SK-N-SH (cell line): ENCODE measurements around the gene KCNN2. TPM values are rescaled to one million over a fixed set of nuclear protein-coding genes. Genes with fewer than 3 reads are reported as not detected.

Experiments used
- CTCF ChIA-PET: fragments of 300-600, 350-600 bp; formaldehyde crosslinking; extraction: SDS; loops from one replicate; lab custom pipeline; 2021; lab: Yijun Ruan, JAX
- POLR2A ChIA-PET: fragments of 350-600 bp; sonication (Branson Sonifier 250); formaldehyde crosslinking; extraction: SDS; loops from one replicate; lab custom pipeline; 2020; ENCODE audit warnings: antibody characterized with exemption, inconsistent platforms; lab: Yijun Ruan, JAX
- DNase-seq: peaks from one replicate; pipeline ENCODE4 v3.0.0; 2012
- H2AFZ ChIP-seq: fragments of 200-600 bp; sonication (generic); 2 replicates; pipeline ENCODE4 v1.8.1; 2016; ENCODE audit warnings: antibody characterized with exemption, mild to moderate bottlenecking, low read depth
- H3F3A ChIP-seq: fragments of 200-600 bp; sonication (generic); replicated peaks from 2 replicates; pipeline ENCODE3; 2016; ENCODE audit warnings: antibody characterized with exemption, mild to moderate bottlenecking; ENCODE audit not compliant: insufficient read depth
- H3K27ac ChIP-seq, 2 experiments: fragments of 200-500 bp in 1 of 2; fragments of 200-600 bp in 1 of 2; sonication (Bioruptor generic) in 1 of 2; sonication (generic), shearing (Covaris generic) in 1 of 2; 2 replicates each; pipeline versions ENCODE4 v1.5.1 to v1.6.1; 2014 to 2016; ENCODE audit warnings: low read depth in 2 of 2, inconsistent platforms in 1 of 2, low read length in 1 of 2, mild to moderate bottlenecking in 1 of 2, mixed read lengths in 1 of 2
- H3K27me3 ChIP-seq: fragments of 200-600 bp; sonication (generic), shearing (Covaris generic); 2 replicates; pipeline ENCODE4 v1.6.1; 2016; ENCODE audit warnings: mixed run types; ENCODE audit not compliant: insufficient read depth
- H3K36me3 ChIP-seq, 2 experiments: fragments of 200-500 bp in 1 of 2; fragments of 200-600 bp in 1 of 2; sonication (Bioruptor generic) in 1 of 2; sonication (generic) in 1 of 2; replicated peaks in 1 of 2; 2 replicates each; pipeline versions ENCODE3 to v1.5.1; 2014 to 2016; ENCODE audit warnings: low read length in 1 of 2, mild to moderate bottlenecking in 1 of 2; ENCODE audit not compliant: insufficient read depth in 2 of 2, control insufficient read depth in 1 of 2
- H3K4me1 ChIP-seq, 2 experiments: fragments of 200-500 bp in 1 of 2; fragments of 200-600 bp in 1 of 2; sonication (Bioruptor generic) in 1 of 2; sonication (generic), shearing (Covaris generic) in 1 of 2; 2 replicates each; pipeline versions ENCODE4 v1.5.1 to v1.6.1; 2014 to 2016; ENCODE audit warnings: low read depth in 1 of 2, low read length in 1 of 2, mixed run types in 1 of 2; ENCODE audit not compliant: insufficient read depth in 2 of 2, control insufficient read depth in 1 of 2
- H3K4me2 ChIP-seq: fragments of 200-600 bp; sonication (generic), shearing (Covaris generic); 2 replicates; pipeline ENCODE4 v1.6.1; 2017; ENCODE audit warnings: mixed run types
- H3K4me3 ChIP-seq, 2 experiments: fragments of 200-500 bp in 1 of 2; fragments of 200-600 bp in 1 of 2; sonication (Bioruptor generic) in 1 of 2; sonication (generic), shearing (Covaris generic) in 1 of 2; 2 replicates each; pipeline versions ENCODE4 v1.5.1 to v1.8.1; 2014 to 2016; ENCODE audit warnings: low read depth in 2 of 2, inconsistent platforms in 1 of 2, low read length in 1 of 2, mild to moderate bottlenecking in 1 of 2, mixed read lengths in 1 of 2, moderate library complexity in 1 of 2
- H3K79me2 ChIP-seq: fragments of 200-600 bp; sonication (generic); 2 replicates; pipeline ENCODE4 v1.8.1; 2017; ENCODE audit warnings: mild to moderate bottlenecking; ENCODE audit not compliant: insufficient read depth
- H3K9ac ChIP-seq: fragments of 200-600 bp; sonication (generic); 2 replicates; pipeline ENCODE4 v1.6.1; 2017; ENCODE audit warnings: mixed run types
- H3K9me2 ChIP-seq: fragments of 200-600 bp; sonication (generic); 2 replicates; pipeline ENCODE4 v1.6.1; 2017; ENCODE audit warnings: mixed run types
- H3K9me3 ChIP-seq: fragments of 200-600 bp; sonication (generic); 2 replicates; pipeline ENCODE4 v1.6.1; 2017; ENCODE audit warnings: mixed run types, mild to moderate bottlenecking, moderate library complexity
- H4K20me1 ChIP-seq: fragments of 200-600 bp; sonication (generic); 2 replicates; pipeline ENCODE4 v1.6.1; 2017; ENCODE audit warnings: mild to moderate bottlenecking, mixed run types; ENCODE audit not compliant: insufficient read depth
- CHD2 ChIP-seq: fragments of 150-350 bp; IDR thresholded peaks from 2 replicates; pipeline ENCODE4 v1.6.1; 2018; ENCODE audit warnings: low read length; ENCODE audit not compliant: partially characterized antibody
- EP300 ChIP-seq, 2 experiments: IDR thresholded peaks; 2 replicates each; pipeline versions ENCODE4 v1.4.0 to v1.6.1; 2012; ENCODE audit warnings: borderline replicate concordance in 1 of 2, low read depth in 1 of 2, low read length in 1 of 2
- EZH2phosphoT487 ChIP-seq: fragments of 200-600 bp; sonication (generic); IDR thresholded peaks from 2 replicates; pipeline ENCODE4 v1.6.1; 2017; ENCODE audit warnings: low read depth, mixed run types, mild to moderate bottlenecking, antibody characterized with exemption, moderate library complexity, borderline replicate concordance
- FOXJ3 ChIP-seq: sonication (generic); formaldehyde crosslinking; IDR thresholded peaks from 2 replicates; pipeline ENCODE4 v1.5.1; 2020; ENCODE audit warnings: mild to moderate bottlenecking, missing genetic modification reagents
- FOXM1 ChIP-seq: IDR thresholded peaks from 2 replicates; pipeline ENCODE4 v1.4.0; 2012; ENCODE audit warnings: low read depth, mild to moderate bottlenecking
- GATA2 ChIP-seq: sonication (generic); formaldehyde crosslinking; IDR thresholded peaks from 2 replicates; pipeline ENCODE4 v1.5.0; 2020; ENCODE audit warnings: mild to moderate bottlenecking, missing genetic modification reagents
- NFIC ChIP-seq: IDR thresholded peaks from 2 replicates; pipeline ENCODE4 v1.4.0; 2012; ENCODE audit warnings: borderline replicate concordance
- POLR2AphosphoS5 ChIP-seq: IDR thresholded peaks from 2 replicates; pipeline ENCODE4 v1.6.1; 2012; ENCODE audit warnings: low read depth, low read length
- RCOR1 ChIP-seq: fragments of 150-350 bp; IDR thresholded peaks from 2 replicates; pipeline ENCODE4 v1.6.1; 2017; ENCODE audit warnings: antibody characterized with exemption, low read length
- RXRA ChIP-seq: IDR thresholded peaks from 2 replicates; pipeline ENCODE4 v1.4.0; 2012; ENCODE audit warnings: low read depth, mild to moderate bottlenecking, borderline replicate concordance
- TAF1 ChIP-seq: IDR thresholded peaks from 2 replicates; pipeline ENCODE4 v1.6.1; 2012; ENCODE audit warnings: low read depth, mild to moderate bottlenecking, low read length, moderate library complexity, borderline replicate concordance
- TEAD4 ChIP-seq: IDR thresholded peaks from 2 replicates; pipeline ENCODE4 v1.4.0; 2012; ENCODE audit warnings: mild to moderate bottlenecking, borderline replicate concordance; ENCODE audit not compliant: insufficient read depth
- WGBS: methylation state at CpG from one replicate; pipeline ENCODE4 v1.1.6; 2017; ENCODE audit warnings: low lambda C conversion rate; 5-methylcytosine and 5-hydroxymethylcytosine counted together
- polyA plus RNA-seq, 3 experiments: library from polyadenylated mRNA; depleted of rRNA; stranded (reverse); fragments of >200 nt; gene quantifications; 2 replicates each; pipeline ENCODE4 v1.2.3, GENCODE V29; 2012
- TF ChIP-seq, protein P1 (sequence below): IDR thresholded peaks from 2 replicates; pipeline ENCODE4 v1.4.0; 2012; ENCODE audit warnings: low read depth
- TF ChIP-seq, protein P2 (sequence below): fragments of 200-600 bp; sonication (generic); IDR thresholded peaks from 2 replicates; pipeline ENCODE4 v1.6.1; 2017; ENCODE audit warnings: antibody characterized with exemption, mild to moderate bottlenecking, moderate library complexity
- TF ChIP-seq, protein P3 (sequence below): fragments of 150-350 bp; IDR thresholded peaks from 2 replicates; pipeline ENCODE4 v1.6.1; 2017; ENCODE audit warnings: antibody characterized with exemption, low read length, low read depth, borderline replicate concordance
- TF ChIP-seq, protein P4 (sequence below): IDR thresholded peaks from 2 replicates; pipeline ENCODE4 v1.4.0; 2012; ENCODE audit warnings: low read depth, borderline replicate concordance
- TF ChIP-seq, protein P5 (sequence below): fragments of 150-350 bp; IDR thresholded peaks from 2 replicates; pipeline ENCODE4 v1.6.1; 2016; ENCODE audit warnings: mild to moderate bottlenecking, low read depth, low read length

Gene KCNN2
- polyA plus RNA-seq, 1 of the 3 experiments (the other 2 are of a cell fraction), result not detected

DNA sequence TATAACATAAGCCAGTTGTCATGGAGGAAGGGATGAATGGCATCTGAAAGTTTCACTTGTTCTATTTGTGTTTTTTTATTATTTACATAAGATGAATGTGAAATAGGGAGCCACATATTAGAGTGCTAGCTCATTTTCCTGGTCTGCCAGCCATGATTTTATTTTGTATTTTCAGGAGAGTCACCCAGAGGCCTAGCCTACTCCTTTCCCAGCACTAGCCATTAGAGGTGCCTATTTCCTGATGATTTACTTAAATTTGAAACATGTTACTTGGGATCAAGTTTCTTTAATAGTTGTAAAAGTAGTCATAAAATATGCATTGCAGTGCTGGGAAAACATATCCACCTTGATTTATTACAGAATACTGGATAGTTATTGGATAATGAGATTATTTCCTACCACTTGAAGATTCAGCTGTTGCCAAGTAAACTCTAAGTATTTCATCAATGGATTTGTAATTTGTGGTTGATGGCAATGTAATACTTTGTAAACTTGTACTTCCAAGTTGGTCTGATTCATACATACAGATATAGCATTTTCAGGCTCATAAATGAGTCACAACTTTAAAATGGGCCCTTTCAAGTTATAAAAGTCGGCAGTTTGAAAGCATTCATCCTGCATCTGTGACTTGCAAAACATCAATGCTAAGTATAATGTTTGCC lies 50.8 kb downstream of the KCNN2 start:
- no peaks in the 10 kb centered on the region for H3K36me3 ChIP-seq
- H3K9me2 ChIP-seq, result no peaks in the 10 kb centered on the region
- H3K9ac ChIP-seq, result no peak overlapping the region
- WGBS, result 0% methylated on average over 1 of the region's 1 CpG
- no peak for DNase-seq
- H2AFZ ChIP-seq, result no peak overlapping the region
- ChIA-PET POLR2A (no interaction called here), CTCF (no interaction called here)
- no peaks in the 10 kb centered on the region for H3K4me1 ChIP-seq
- no peaks in the 10 kb centered on the region for H4K20me1 ChIP-seq
- no peak overlapping the region for H3K27ac ChIP-seq
- H3K9me3 ChIP-seq, result no peaks in the 10 kb centered on the region
- no peaks in the 10 kb centered on the region for H3K79me2 ChIP-seq
- no peak overlapping the region for H3K4me3 ChIP-seq
- H3K27me3 ChIP-seq, result no peaks in the 10 kb centered on the region
- TF ChIP-seq EZH2phosphoT487 (no peak), RCOR1 (no peak), POLR2AphosphoS5 (no peak), EP300 (IDR thresholded peaks at IDR 0.05; ENCODE audit: borderline replicate concordance in 1 of 2, low read depth in 1 of 2, low read length in 1 of 2) (no peak), GATA2 (CRISPR knock-in tag) (no peak), TEAD4 (no peak), NFIC (no peak), TAF1 (no peak), CHD2 (no peak), RXRA (no peak), FOXJ3 (CRISPR knock-in tag) (no peak), FOXM1 (no peak)
- TF ChIP-seq, protein P1, sequence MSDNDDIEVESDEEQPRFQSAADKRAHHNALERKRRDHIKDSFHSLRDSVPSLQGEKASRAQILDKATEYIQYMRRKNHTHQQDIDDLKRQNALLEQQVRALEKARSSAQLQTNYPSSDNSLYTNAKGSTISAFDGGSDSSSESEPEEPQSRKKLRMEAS, result no peak
- TF ChIP-seq, protein P2, sequence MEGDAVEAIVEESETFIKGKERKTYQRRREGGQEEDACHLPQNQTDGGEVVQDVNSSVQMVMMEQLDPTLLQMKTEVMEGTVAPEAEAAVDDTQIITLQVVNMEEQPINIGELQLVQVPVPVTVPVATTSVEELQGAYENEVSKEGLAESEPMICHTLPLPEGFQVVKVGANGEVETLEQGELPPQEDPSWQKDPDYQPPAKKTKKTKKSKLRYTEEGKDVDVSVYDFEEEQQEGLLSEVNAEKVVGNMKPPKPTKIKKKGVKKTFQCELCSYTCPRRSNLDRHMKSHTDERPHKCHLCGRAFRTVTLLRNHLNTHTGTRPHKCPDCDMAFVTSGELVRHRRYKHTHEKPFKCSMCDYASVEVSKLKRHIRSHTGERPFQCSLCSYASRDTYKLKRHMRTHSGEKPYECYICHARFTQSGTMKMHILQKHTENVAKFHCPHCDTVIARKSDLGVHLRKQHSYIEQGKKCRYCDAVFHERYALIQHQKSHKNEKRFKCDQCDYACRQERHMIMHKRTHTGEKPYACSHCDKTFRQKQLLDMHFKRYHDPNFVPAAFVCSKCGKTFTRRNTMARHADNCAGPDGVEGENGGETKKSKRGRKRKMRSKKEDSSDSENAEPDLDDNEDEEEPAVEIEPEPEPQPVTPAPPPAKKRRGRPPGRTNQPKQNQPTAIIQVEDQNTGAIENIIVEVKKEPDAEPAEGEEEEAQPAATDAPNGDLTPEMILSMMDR, result no peak
- TF ChIP-seq, protein P3, sequence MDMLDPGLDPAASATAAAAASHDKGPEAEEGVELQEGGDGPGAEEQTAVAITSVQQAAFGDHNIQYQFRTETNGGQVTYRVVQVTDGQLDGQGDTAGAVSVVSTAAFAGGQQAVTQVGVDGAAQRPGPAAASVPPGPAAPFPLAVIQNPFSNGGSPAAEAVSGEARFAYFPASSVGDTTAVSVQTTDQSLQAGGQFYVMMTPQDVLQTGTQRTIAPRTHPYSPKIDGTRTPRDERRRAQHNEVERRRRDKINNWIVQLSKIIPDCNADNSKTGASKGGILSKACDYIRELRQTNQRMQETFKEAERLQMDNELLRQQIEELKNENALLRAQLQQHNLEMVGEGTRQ, result no peak
- TF ChIP-seq, protein P4, sequence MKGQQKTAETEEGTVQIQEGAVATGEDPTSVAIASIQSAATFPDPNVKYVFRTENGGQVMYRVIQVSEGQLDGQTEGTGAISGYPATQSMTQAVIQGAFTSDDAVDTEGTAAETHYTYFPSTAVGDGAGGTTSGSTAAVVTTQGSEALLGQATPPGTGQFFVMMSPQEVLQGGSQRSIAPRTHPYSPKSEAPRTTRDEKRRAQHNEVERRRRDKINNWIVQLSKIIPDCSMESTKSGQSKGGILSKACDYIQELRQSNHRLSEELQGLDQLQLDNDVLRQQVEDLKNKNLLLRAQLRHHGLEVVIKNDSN, result no peak
- TF ChIP-seq, protein P5, sequence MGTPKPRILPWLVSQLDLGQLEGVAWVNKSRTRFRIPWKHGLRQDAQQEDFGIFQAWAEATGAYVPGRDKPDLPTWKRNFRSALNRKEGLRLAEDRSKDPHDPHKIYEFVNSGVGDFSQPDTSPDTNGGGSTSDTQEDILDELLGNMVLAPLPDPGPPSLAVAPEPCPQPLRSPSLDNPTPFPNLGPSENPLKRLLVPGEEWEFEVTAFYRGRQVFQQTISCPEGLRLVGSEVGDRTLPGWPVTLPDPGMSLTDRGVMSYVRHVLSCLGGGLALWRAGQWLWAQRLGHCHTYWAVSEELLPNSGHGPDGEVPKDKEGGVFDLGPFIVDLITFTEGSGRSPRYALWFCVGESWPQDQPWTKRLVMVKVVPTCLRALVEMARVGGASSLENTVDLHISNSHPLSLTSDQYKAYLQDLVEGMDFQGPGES, result no peak
- no peak overlapping the region for H3K4me2 ChIP-seq
- H3F3A ChIP-seq, result no peaks in the 10 kb centered on the region
